HG02623 (cell line): ENCODE results near the gene GPR183.
A peak's percentile ranks its signal among the peaks of the same experiment; 100 is the strongest.

Experiments
- ATAC-seq: cut with Tn5 transposase; IDR thresholded peaks from one replicate; pipeline ENCODE4 v1.9.1; 2021; ENCODE audit warnings: moderate library complexity; ENCODE audit not compliant: unreplicated experiment

Gene GPR183

GRCh38 chr13:99339736-99340397, 32.7 kb upstream of the GPR183 start:
- ATAC-seq = no peak

DNA sequence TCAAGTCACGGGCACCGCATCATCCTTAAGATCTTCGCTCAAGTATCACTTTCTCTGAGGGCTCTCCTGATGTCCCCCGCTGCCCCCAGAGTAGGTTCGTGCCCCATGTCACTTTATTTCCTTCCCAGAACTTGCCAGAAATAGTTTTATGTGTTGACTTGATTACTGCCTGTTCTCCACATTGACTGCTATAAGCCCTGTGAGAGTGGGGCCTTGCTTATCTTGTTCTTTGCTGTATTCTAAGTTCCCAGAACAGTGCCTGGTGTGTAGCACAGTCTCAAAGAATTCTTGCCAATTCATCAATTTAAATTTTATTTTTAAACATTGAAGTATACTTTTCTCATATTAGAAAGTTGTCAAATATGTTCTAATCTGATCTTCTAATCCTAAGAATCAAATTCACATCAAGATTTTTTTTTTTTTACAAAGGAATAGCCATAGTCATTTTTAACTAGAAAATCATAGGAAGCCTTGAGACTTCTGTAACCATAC, 32.1 kb upstream of the GPR183 start:
- no peak for ATAC-seq

DNA sequence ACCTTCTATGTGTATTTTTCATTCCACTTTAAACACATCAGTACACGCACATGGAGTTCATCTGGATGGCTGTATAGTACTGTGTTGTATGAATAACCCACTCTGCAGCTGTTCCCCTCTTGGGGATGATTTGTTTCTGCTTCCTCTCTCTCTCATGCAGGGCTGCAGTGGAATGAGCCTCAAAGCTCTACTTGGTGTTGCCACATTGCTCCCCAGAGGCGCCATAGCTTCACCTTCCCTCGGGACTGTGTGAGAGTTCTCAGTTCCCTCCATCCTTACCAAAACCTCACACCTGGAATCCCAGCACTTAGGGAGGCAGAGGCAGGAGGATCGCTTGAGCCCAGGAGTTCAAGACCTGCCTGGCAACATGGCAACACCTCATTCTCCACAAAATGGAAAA, 28.4 kb upstream of the GPR183 start:
- peak; percentile 64 for ATAC-seq

GRCh38 chr13:99335087-99335486, 27.9 kb upstream of the GPR183 start:
- ATAC-seq = no peak

- ATAC-seq = no peak
Observed at GRCh38 chr13:99334221-99334620, 27.0 kb upstream of the GPR183 start.

DNA sequence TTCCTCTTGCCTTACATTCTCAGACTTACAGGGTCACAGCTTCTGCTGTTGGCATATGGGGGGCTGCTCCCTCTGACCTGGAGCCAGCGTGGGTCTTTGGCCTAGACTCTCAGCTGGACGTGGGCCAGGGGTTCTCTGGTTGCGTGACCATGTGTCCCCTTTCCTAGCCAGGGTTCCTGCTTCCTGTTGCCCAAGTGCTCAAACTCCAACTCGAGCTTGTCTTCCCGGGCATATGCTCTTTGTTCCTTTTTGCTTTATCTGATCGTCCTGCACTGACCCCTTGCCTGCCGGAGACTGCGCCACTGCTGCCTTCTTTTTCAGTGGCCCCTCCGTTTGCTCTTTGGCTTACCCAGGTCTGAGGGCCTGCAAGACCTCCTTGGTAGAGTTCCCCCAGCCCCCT, 25.3 kb upstream of the GPR183 start:
- ATAC-seq = no peak

DNA sequence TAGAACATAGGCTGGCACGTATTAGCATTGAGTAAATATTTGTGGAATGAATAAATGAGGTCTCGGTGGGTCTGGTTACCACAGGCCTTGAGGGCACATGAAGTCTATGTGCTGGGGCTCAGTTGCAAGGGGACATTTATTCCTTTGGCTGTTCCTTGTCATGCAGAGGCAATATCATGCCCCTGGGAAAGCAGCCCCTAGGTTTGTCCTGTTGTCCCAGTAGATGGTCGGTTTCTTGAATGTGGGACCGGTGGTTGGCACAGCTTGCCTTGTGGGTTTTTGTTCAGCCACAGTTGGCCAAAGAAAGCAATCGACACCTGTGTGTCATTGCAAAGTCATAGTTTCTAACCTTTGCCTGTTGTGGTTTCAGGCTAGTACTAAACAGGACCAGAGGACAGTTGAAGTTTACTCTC, 24.7 kb upstream of the GPR183 start:
- ATAC-seq = peak; percentile 69

DNA sequence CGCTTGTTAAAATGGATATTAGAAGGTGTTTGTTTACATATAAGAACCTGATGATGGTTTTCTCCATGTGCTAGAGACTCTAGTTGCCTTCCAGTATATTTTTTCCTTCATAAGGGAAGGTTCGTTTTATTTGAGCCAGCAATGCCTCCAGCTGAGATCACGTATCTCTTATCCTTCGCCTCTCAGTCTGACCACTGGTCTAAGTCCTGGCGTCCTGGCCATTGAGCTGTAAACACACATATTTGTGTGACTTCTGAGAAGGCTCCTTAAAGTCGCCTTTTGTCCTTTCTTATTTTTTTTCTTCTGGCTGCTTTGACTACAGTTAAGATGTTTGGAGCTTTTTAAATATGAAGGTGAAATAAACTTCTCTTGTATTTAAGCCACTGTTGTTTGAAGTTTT, 23.7 kb upstream of the GPR183 start:
- ATAC-seq = no peak

DNA sequence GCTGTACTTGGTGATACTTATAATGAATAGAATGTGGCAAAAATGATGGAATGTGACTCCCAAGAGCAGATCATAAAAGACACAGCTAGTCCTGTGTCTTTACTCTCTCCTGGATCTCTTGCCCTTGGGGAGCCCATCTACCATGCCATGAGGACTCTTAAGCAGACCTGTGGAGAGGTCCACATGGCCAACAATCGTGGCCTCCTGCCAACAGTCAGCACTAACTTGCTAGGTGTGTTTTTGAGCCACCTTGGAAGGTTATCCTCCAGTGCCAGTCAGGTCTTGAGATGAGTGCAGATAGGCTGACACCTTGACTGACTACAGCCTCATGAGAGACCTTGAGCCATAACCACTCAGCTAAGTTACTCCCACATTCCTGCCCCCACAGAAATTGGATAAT, 22.3 kb upstream of the GPR183 start:
- no peak for ATAC-seq

DNA sequence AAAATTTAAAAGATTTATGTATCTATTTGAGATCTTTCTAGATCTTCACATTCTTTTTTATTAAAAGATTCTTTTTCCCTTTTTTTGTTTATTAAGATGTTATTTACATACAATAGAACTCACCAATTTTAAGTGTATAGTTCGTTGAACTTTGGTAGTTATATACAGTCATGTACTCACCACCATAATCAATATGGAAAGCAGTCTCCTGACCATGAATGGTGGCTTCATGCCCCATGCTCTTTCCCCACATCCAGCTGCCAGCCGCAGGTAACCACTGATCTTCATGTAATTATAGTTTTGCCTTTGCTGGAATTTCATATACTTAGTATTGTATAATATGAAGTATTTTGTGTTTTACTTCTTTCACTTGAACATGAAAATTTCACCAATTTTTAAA, 20.6 kb upstream of the GPR183 start:
- no peak for ATAC-seq

- no peak for ATAC-seq
Observed at GRCh38 chr13:99327126-99327525, 19.9 kb upstream of the GPR183 start.

GRCh38 chr13:99326012-99326411, 18.8 kb upstream of the GPR183 start:
- no peak for ATAC-seq

DNA sequence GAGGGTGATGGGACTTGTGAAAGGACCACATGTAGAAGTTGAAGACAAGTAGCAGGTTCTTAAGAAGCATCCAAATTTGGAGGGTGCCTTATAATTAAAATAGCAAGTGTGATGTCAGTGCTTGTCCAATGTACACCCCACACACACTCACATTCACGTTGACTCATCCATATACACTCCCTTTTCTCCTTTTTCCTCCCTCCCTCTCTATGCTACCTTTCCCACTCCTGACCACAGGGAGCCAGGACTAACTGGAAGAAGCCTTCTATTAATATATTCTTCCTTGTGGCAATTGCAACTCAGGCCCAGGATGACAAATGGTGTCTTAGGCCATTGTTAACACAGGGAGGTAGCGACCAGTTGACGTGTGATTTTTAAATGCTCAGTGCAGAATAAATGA, 16.3 kb upstream of the GPR183 start:
- ATAC-seq = no peak

DNA sequence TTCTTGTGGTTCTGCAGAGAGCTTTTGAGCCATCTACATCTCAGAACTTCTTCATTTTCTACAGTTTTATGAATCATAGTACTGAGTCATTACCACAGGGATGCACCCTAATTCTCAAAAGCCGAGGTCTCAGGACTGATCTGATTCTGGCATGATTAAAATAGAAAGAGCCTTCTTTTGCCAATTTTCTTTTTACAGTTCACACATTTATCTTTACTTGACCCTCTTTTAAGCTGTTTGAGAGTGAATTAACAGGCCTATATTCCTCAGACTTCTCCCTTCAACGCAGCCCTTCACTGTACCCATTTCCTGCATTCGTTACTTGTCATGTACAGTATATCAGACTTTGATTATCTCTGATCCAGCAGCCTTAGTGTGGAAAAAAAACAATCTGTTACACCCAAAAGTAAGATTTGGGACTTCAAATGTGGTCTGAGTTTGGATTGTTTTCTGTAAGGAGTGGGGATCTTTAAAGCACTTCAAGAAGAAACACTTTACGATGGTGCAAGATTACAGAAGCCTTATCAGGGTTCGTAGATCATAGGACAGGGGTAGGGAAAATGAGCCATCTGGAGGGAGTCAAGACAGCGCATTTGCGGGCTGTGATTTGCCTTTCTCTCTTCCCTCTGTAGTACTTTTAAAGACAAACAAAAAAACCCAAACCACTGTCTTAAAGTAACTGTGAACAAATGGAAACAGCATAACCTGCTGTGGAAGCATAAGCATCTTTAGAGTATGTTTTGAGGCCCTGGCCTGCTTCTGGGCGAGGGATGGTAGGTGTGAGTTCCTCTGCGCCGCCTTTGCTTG, 15.3 kb upstream of the GPR183 start:
- peak; percentile 82 for ATAC-seq

GRCh38 chr13:99321709-99322108, 14.5 kb upstream of the GPR183 start:
- no peak for ATAC-seq

DNA sequence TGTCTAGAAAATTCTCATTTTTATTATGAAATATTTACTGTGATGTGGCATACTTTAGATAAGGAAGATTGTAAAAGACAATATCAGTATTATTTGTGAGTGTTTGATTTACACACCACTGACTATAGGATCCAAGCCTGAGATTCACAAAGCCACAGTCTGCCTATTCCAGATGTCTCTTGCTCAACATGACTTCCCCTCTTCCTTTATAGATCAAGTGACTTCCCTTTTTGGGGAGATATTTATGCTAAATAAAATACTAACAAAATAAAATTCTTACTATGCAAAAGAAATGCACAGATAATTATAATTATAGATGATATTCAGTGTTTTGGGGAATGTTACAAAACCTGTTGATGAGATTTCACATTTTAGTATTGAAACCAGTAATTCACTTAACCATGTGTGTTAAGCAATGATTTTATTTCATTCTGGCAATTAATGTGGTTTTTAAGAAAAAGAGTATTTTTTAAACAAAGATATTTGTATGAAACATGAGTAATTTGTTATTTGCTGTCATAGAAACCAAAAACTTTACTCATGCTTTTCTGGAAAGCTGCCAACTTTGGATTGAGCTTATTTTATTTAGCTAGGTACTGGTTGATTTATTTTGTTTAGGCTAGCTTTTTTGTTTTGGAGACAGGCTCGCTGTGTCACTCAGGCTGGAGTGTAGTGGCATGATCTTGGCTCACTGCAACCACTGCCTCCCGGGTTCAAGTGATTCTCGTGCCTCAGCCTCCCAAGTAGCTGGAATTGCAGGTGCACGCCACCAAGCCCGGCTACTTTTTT, 13.7 kb upstream of the GPR183 start:
- ATAC-seq = no peak

DNA sequence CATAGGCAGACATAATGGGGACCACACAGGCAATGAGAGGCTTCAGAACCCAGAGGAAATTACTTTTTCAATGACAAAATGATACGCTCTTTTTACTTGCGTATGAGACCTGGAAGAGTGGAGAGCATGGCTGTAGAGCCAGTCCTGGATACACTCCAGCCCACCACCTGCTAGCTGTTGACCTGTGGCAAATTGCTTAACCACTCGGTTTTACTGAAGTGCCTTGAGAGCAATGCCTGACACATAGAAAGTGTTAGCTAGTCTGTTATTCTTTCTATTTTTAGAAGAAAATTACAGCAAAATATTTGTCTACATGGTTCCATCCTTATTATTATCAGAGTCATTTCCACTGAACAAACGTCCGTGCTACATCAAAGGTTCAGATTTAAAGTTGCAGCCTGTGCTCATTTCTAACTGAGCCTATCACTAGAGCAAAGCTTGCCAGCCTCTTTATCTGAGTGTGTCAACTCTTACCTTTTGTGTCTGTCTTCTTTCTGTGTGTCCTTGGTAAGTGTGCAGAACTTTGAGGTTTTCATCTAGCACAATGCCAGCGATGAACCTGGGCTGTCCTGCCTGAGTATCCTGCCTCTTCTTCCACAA, 9.6 kb upstream of the GPR183 start:
- no peak for ATAC-seq

- ATAC-seq = no peak
Observed at GRCh38 chr13:99316224-99316623, 9.0 kb upstream of the GPR183 start.

DNA sequence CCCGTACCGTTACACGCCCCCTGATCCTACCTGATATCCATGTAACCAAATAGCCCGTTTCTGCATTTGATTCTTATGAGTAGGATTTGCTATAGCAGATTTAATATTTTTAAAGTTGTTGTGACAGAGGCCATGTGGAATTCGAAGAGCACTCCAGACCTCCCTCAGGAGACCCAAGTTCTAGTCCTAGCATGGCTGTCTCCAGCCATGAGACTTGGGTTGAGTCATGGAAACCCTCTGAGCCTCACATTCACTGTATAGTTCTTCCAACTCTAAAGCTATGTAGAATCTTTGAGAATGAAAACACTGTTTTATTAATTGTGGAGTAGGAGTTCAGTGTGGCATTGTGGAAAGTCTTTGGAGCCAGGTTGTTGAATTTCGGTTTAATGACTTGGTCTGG, 8.0 kb upstream of the GPR183 start:
- no peak for ATAC-seq

DNA sequence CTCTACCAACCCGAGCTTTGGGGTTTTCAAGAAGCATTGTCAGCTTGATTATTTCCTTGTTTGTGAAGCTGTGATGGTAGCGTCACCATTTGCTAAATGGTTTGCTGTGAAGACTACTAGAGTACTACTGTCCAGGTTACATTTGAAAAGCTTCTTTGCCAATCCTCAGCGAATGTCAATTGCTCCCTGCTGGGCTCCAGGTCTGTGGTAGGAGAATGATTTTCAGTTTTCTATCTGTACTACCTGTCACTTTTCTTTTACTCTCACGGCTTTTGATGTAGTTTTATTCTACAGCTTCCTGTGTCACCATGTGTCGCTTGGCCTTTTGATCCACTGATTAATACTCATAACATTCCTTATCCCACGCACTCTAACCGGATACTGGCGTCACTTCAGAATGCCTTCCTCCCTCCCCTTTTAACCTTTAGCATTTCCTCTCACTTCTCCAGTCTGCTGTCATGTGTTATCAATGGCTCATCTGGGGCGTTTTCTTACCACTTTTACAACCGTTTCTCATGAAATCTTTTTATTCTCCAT, 7.5 kb upstream of the GPR183 start:
- no peak for ATAC-seq

DNA sequence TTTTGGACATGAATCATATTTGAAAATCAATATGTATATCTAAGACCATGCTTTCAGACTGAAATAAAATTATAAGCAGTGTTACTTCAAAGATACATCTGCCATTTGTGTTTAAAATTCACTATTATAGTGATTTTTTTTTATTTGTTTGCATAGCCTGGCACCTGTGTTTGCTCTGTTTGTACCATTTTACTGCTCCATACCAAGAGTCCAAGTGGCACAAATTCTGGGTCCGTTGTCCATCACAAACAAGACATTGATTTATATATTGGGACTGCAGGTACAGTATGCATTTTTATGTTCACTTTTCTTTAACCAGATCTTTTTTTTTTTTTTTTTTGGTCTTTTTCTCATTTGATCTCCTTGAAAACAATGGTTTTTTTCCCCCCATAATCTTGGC, 6.7 kb upstream of the GPR183 start:
- no peak for ATAC-seq
